GM19193 (cell line): Measurements from ENCODE around the gene OPN4.

Source experiments
- POLR2A ChIP-seq: IDR thresholded peaks from 4 replicates; pipeline ENCODE4 v1.6.1; 2011; ENCODE audit not compliant: insufficient read depth, insufficient read length; ENCODE audit errors: extremely low read depth

Gene OPN4

GRCh38 chr10:86644152-86644793 lies 10.1 kb upstream of the OPN4 start:
- no peak for TF ChIP-seq POLR2A

GRCh38 chr10:86644794-86645445 lies 9.4 kb upstream of the OPN4 start:
- no peak for TF ChIP-seq POLR2A

GRCh38 chr10:86646532-86646931 lies 7.8 kb upstream of the OPN4 start:
- TF ChIP-seq POLR2A, result no peak

GRCh38 chr10:86646933-86647332 lies 7.4 kb upstream of the OPN4 start:
- no peak for TF ChIP-seq POLR2A

GRCh38 chr10:86647773-86648703 lies 6.3 kb upstream of the OPN4 start:
- TF ChIP-seq POLR2A, result no peak

- no peak for TF ChIP-seq POLR2A
These were observed 5.5 kb upstream of the OPN4 start for GRCh38 chr10:86648704-86649427.

GRCh38 chr10:86649471-86650150 lies 4.7 kb upstream of the OPN4 start:
- no peak for TF ChIP-seq POLR2A

- TF ChIP-seq POLR2A, result no peak
These were observed 4.2 kb upstream of the OPN4 start for GRCh38 chr10:86650151-86650550.

GRCh38 chr10:86651021-86651471 lies 3.3 kb upstream of the OPN4 start:
- TF ChIP-seq POLR2A, result no peak

GRCh38 chr10:86651631-86652331 lies 2.6 kb upstream of the OPN4 start:
- no peak for TF ChIP-seq POLR2A

GRCh38 chr10:86652361-86653202 lies 1.8 kb upstream of the OPN4 start:
- no peak for TF ChIP-seq POLR2A

GRCh38 chr10:86653379-86653778 lies 968 bp upstream of the OPN4 start:
- TF ChIP-seq POLR2A, result no peak

- TF ChIP-seq POLR2A, result no peak
These were observed 360 bp upstream of the OPN4 start for GRCh38 chr10:86653987-86654386.
